GM19193 (cell line): ENCODE data around the gene BTBD8.

Source experiments
- POLR2A ChIP-seq: IDR thresholded peaks from 4 replicates; pipeline ENCODE4 v1.6.1; 2011; ENCODE audit not compliant: insufficient read depth, insufficient read length; ENCODE audit errors: extremely low read depth

The BTBD8 gene

GRCh38 chr1:92079441-92079840 is 704 bp upstream of the BTBD8 start:
- TF ChIP-seq POLR2A, result no peak

DNA sequence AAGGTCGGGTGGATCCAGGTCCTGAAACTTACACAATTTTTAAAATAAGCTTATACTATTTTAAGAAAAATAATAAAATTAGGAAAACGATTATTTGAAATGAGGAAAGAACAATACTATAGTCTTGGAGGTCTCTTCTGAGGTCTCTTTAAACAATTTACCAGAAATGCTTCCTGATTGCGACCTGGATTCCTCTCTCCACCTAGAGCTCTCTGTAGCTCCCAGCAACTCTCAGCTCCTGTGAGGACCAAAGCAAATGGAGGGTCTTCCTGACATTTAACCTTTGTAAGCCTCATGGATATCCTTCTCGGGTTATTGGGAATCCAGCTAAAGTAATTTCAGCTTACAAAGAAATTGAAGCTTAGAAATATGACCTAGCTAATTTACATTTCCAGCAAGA is 886 bp downstream of the BTBD8 start:
- TF ChIP-seq POLR2A, result no peak

DNA sequence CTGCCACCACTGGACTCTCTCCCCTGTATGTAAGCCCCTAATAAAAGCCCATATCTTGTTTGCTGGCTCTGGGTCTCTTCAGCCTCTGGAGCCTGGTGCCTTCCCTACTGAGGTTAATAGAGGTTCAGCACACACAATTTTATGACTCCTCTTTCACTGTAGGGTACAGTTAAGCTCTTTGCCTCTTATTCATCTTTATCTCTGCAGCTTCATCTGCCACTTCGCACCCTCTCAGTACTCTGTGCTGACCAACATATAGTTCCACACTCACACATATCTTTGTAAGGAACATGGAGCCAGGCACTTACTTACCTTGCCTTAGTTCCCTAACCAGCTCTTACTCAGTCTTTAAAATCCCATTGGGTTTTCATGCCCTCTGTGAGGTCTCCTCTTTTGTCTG is 4.5 kb downstream of the BTBD8 start:
- TF ChIP-seq POLR2A, result no peak

- TF ChIP-seq POLR2A, result no peak
Measured at GRCh38 chr1:92085727-92086126, 5.6 kb downstream of the BTBD8 start.

DNA sequence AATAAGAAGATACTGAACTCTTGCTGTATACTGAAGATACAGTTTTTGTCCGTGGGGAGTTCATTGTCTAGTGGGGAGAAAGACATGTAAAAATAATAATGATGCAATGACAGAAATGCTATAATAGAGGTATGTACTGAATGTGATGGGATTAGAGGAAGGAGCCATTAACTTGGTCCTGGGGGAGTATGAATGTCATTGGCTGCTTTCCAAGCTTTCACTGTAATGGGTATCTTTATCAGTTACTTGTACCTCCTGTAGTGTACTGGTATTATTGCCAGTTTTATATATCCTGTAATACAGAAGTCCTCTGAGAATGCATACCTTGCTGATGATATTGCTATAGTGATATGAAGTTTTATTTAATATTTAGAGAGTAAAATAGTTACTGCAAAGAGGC is 7.4 kb downstream of the BTBD8 start:
- no peak for TF ChIP-seq POLR2A

- TF ChIP-seq POLR2A, result no peak
Measured at GRCh38 chr1:92091625-92092024, 11.5 kb downstream of the BTBD8 start.

DNA sequence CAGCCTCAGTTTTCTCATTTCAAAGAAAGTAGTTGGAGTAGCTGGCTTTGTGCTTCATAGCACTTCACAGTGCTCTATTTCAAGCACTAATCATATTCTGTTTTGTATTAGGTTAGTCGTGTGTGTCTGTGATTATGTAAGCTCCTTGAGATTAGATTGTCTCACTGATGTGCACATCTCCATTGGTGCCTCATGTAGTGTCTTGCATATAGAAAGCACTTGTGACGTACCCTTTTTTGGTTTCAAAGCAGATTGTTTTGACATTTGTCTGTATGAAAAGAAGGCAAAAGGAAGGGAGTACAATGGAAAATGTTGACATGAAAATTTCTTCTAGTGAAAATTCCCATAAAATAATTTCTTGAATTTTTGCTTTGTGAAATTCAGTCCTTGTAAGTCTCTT is 13.9 kb downstream of the BTBD8 start:
- TF ChIP-seq POLR2A, result no peak

- no peak for TF ChIP-seq POLR2A
Measured at GRCh38 chr1:92094595-92094994, 14.4 kb downstream of the BTBD8 start.

- no peak for TF ChIP-seq POLR2A
Measured at GRCh38 chr1:92095874-92096273, 15.7 kb downstream of the BTBD8 start.

GRCh38 chr1:92096317-92096716 is 16.2 kb downstream of the BTBD8 start:
- no peak for TF ChIP-seq POLR2A

DNA sequence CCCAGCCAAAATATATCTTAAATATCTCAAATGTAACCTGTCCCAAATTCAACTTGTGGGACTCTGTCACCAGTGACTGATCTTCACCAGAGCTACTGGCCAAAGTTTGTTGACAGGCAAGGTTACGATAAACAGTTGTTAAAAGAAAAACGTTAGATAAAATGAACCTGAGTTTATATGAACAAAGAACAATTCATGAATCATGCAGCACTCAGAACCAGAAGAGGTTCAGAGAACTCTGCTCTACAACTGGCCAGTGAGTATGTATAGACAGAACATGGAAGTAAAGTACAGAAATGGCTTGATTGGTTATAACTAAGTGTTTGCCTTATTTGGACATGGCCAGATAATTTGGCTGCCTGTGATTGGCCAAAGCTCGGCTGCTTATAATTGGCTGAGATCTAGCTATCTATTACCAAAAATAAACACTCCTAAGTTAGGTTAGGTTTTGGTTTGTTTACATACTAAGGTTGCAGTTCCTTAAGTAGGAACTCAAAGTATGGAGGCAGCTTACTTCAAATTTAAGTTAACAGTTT is 25.5 kb downstream of the BTBD8 start:
- TF ChIP-seq POLR2A, result no peak

- TF ChIP-seq POLR2A, result no peak
Measured at GRCh38 chr1:92108631-92109030, 28.5 kb downstream of the BTBD8 start.

DNA sequence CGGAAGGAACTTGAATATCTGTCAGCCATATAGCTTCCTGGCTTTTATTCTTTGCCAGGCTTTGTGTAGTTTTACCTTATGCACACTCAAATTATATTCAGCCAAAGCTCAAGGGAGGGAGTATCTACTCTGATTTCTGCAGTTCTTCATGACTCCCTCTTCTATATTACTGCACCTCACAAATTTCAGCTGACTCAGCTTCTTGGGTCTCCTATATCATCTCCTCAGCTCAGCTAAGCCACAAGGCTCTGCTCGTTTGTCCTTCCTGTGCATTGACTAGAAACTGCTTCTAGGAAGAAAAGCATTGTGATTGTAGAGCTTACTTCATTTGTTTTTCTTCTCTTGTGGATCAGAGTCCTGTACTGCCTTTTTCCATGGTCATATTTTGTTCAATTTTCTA is 37.4 kb downstream of the BTBD8 start:
- TF ChIP-seq POLR2A, result no peak

DNA sequence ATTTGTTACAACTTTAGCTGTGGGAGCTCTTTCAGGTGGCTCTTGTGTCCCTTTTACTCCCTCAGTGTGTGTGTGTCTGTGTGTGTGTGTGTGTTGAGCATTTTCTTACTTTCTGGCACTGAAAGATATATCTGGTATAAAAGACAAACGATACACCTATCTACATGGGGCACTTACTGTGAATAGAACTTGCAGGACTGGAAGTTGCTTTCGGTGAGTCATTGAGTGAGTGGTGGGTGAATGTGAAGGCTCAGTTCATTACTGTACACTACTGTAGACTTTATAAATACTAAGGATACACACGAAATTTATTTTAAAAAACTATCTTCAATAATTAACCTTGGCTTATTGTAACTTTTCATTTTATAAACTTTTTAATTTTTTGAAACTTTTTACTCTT is 38.7 kb downstream of the BTBD8 start:
- no peak for TF ChIP-seq POLR2A

DNA sequence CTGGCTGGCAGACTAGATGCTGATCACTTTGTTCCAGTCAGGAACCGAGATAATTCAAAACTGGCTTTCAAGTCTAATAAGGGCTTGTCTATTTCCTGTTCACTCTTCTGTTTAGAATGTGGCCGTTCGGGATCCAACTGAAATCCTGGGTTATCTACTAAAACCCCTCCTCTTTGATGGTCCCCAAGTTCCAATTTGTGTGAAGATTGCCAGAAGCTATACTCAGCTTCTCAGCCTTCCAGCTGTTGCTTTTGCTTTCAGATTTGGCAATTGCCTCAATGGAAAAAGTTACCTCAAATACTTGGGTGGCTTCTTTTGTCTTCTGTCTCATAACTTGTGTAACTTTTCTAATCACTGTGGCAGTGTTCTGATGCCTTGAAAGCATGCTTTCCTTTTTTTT is 43.7 kb downstream of the BTBD8 start:
- no peak for TF ChIP-seq POLR2A

DNA sequence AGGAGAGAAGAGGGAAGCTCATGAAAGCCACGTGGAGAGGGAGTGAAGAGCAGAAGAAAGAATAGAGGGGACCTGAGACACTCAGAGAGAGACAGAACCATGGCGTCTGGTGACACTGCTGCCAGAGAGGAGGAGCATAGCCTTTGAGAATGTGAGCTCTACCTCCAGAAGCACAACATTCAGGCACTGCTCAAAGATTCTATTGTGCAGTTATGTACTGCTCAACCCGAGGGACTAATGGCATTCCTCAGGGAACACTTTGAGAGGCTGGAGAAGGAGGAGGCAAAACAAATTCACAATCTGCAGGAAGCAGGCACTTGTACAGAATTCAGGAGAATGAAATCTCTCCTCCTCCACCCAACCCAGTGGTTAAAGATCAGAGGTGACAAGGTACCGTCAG is 45.1 kb downstream of the BTBD8 start:
- TF ChIP-seq POLR2A, result no peak

DNA sequence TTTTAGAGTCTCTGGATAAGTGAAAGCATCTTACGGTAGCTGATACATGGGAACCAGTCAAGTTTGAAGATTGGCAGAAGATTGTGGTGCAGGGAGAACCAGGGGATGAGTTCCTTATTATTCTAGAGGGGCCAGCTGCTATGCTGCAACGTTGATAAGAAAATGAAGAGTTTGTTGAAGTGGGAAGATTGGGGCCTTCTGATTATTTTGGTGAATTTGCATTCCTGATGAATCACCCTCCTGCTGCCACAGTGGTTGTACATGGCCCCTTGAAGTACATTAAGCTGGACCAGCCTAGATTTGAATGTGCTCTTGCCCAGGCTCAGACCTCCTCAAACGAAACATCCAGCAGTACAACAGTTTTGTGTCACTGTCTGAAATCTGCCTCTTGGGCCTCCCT is 45.9 kb downstream of the BTBD8 start:
- no peak for TF ChIP-seq POLR2A
